HepG2 (cell line): Measurements from ENCODE around the gene COX4I2. TPM values are rescaled to one million over a fixed set of nuclear protein-coding genes. Genes with fewer than 3 reads are reported as not detected.

Source experiments
- HMG20A ChIP-seq: IDR thresholded peaks from 2 replicates; pipeline ENCODE4 v1.6.1; 2016; ENCODE audit warnings: borderline replicate concordance
- HNRNPH1 ChIP-seq: fragments of 200-400 bp; formaldehyde crosslinking; optimal IDR thresholded peaks from 2 replicates; pipeline ENCODE3; 2017; ENCODE audit warnings: mild to moderate bottlenecking, low read depth, low read length
- HNRNPK ChIP-seq: fragments of 200-400 bp; formaldehyde crosslinking; IDR thresholded peaks from 2 replicates; pipeline ENCODE4 v1.6.1; 2018; ENCODE audit warnings: low read length, low read depth, moderate library complexity, mild to moderate bottlenecking; ENCODE audit not compliant: poor library complexity, severe bottlenecking
- HOXA7 ChIP-seq: sonication (generic); formaldehyde crosslinking; IDR thresholded peaks from 2 replicates; pipeline ENCODE4 v1.8.1; 2022; ENCODE audit warnings: mild to moderate bottlenecking, missing genetic modification reagents, moderate library complexity
- MAFK ChIP-seq, 2 experiments: IDR thresholded peaks in 1 of 2; conservative IDR thresholded peaks in 1 of 2; 2 replicates each; pipeline ENCODE4 v1.6.1; 2011; ENCODE audit warnings: improper control_type of control experiment in 2 of 2, low read length in 2 of 2
- MED8 ChIP-seq: sonication (generic); formaldehyde crosslinking; IDR thresholded peaks from 2 replicates; pipeline ENCODE4 v1.8.1; 2023; ENCODE audit warnings: mild to moderate bottlenecking, missing genetic modification reagents; ENCODE audit not compliant: insufficient replicate concordance
- MIXL1 ChIP-seq: IDR thresholded peaks from 2 replicates; pipeline ENCODE4 v1.6.1; 2016
- NBN ChIP-seq: fragments of 450-650 bp; conservative IDR thresholded peaks from 2 replicates; pipeline ENCODE4 v1.6.1; 2017
- NR2F2 ChIP-seq: IDR thresholded peaks from 2 replicates; pipeline ENCODE4 v1.6.1; 2012; ENCODE audit warnings: low read depth, inconsistent platforms, borderline replicate concordance
- RFX3 ChIP-seq: IDR thresholded peaks from 2 replicates; pipeline ENCODE4 v1.6.1; 2016; ENCODE audit warnings: missing biosample characterization, missing genetic modification reagents
- SIN3A ChIP-seq: IDR thresholded peaks from 2 replicates; pipeline ENCODE4 v1.6.1; 2011; ENCODE audit warnings: low read depth, mild to moderate bottlenecking, control low read depth, low read length, borderline replicate concordance
- YEATS2 ChIP-seq: sonication (generic); formaldehyde crosslinking; IDR thresholded peaks from 2 replicates; pipeline ENCODE4 v1.4.0; 2020; ENCODE audit warnings: missing genetic modification reagents, borderline replicate concordance
- ZBTB20 ChIP-seq: sonication (generic); formaldehyde crosslinking; IDR thresholded peaks from 2 replicates; pipeline ENCODE4 v1.8.1; 2023; ENCODE audit warnings: missing genetic modification reagents, low read depth, mild to moderate bottlenecking, borderline replicate concordance
- ZNF546 ChIP-seq: sonication (generic); formaldehyde crosslinking; conservative IDR thresholded peaks from 2 replicates; pipeline ENCODE4 v1.8.1; 2023; ENCODE audit warnings: mild to moderate bottlenecking, missing genetic modification reagents
- ZNF891 ChIP-seq: sonication (generic); formaldehyde crosslinking; IDR thresholded peaks from 2 replicates; pipeline ENCODE4 v1.5.0; 2020; ENCODE audit warnings: mild to moderate bottlenecking, missing genetic modification reagents
- polyA plus RNA-seq, 8 experiments: library from polyadenylated mRNA; depleted of rRNA in 3 of 8; stranded (reverse) in 7 of 8; unstranded in 1 of 8; fragments of >200 nt; fragmentation: Illumina TruSeq in 4 of 8; extraction: Trizol in 4 of 8; gene quantifications; 2 replicates each; pipeline versions ENCODE4 v1.2.1 to v1.2.3, GENCODE V29; 2011 to 2016; ENCODE audit warnings: low read depth in 4 of 8, missing spikeins in 1 of 8, mixed read lengths in 1 of 8; ENCODE audit not compliant: insufficient read depth in 1 of 8
- total RNA-seq, 5 experiments: library from RNA; depleted of rRNA; stranded (reverse); fragments of >200 nt; fragmentation: Illumina TruSeq; extraction: Trizol; gene quantifications; 2 replicates each; pipeline ENCODE4 v1.2.3, GENCODE V29; 2016; ENCODE audit warnings: low read depth in 1 of 5
- TF ChIP-seq, protein P1 (sequence below): sonication (generic); formaldehyde crosslinking; IDR thresholded peaks from 2 replicates; pipeline ENCODE4 v1.8.1; 2023; ENCODE audit warnings: missing genetic modification reagents, mild to moderate bottlenecking, borderline replicate concordance
- TF ChIP-seq, protein P2 (sequence below): sonication (generic); formaldehyde crosslinking; IDR thresholded peaks from 2 replicates; pipeline ENCODE4 v1.8.0; 2022; ENCODE audit warnings: missing genetic modification reagents, mild to moderate bottlenecking, moderate library complexity, borderline replicate concordance
- TF ChIP-seq, protein P3 (sequence below): sonication (generic); formaldehyde crosslinking; IDR thresholded peaks from 2 replicates; pipeline ENCODE4 v1.5.0; 2020; ENCODE audit warnings: mild to moderate bottlenecking, missing genetic modification reagents, borderline replicate concordance

Gene COX4I2
- total and polyA plus RNA-seq, 2 of the 13 experiments (the other 11 are each of a cell fraction or from before 2014, with no cell fraction given) = 1.1 TPM; not detected in 1

DNA sequence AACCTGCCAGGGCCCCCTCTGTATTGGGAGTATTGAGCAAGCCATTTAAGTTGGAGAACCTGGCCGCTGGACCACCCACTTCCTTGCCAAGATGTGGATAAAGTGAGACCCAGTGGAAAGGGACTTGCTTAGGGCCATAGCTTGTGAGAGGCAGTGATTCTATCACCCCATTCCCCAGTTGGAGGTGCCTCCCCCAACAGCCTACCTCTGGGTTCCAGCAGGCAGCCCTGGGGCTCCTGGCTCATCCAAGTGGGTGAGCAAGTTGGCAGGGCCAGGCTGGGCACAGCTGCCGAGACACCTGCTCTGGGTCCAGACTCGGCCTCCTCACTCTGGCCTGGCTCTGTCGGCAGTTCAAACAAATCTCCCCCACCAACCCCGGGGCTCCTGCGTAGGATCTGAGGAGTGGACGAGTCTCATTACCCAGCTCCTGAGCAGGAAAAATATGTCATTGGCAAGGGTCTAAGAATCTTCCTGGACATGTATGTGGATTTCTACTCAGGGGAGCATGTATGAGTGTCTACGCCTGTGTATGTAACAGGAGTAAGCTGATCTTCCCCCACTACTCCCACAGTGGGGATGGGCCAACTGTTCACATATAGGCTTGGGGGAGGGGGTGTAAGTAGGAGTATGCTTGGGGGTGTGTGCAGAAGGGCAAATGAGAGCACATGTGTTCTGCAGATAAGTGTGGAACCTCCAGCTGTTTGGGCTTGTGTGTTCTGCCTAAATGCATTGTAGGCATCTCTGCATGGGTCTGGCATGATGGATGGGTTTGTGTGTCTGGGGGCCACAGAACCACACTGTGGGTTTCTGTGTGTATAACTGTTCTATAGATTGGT is 30.7 kb upstream of the COX4I2 start (continued):
- TF ChIP-seq, protein P1, sequence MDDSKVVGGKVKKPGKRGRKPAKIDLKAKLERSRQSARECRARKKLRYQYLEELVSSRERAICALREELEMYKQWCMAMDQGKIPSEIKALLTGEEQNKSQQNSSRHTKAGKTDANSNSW = no peak
- TF ChIP-seq NBN (no peak), HMG20A (peak; percentile 10), YEATS2 (CRISPR knock-in tag) (0 out of 2 replicates have a peak, but pooled peaks have one; percentile 6), ZNF546 (0 out of 2 replicates have a peak, but pooled peaks have one; percentile 47), ZBTB20 (CRISPR knock-in tag) (peak; percentile 68; the same call in 1 of the 2 replicates), ZNF891 (CRISPR knock-in tag) (peak; percentile 95; the same call in 1 of the 2 replicates), MAFK (conservative IDR thresholded peaks at IDR 0.05 in 1 of 2, IDR thresholded peaks at IDR 0.05 in 1 of 2; ENCODE audit: low read length in 2 of 2) (peak in 1 of 2 experiments; percentile 35; a peak in 1 of 4 replicates), MIXL1 (CRISPR knock-in tag) (peak; percentile 73; the same call in 1 of the 2 replicates), HOXA7 (CRISPR knock-in tag) (no peak), HNRNPK (peak; percentile 49), HNRNPH1 (peak; percentile 98), NR2F2 (no peak), RFX3 (CRISPR knock-in tag) (0 out of 2 replicates have a peak, but pooled peaks have one; percentile 24), MED8 (CRISPR knock-in tag) (peak; percentile 91), SIN3A (peak; percentile 90)
- TF ChIP-seq, protein P2, sequence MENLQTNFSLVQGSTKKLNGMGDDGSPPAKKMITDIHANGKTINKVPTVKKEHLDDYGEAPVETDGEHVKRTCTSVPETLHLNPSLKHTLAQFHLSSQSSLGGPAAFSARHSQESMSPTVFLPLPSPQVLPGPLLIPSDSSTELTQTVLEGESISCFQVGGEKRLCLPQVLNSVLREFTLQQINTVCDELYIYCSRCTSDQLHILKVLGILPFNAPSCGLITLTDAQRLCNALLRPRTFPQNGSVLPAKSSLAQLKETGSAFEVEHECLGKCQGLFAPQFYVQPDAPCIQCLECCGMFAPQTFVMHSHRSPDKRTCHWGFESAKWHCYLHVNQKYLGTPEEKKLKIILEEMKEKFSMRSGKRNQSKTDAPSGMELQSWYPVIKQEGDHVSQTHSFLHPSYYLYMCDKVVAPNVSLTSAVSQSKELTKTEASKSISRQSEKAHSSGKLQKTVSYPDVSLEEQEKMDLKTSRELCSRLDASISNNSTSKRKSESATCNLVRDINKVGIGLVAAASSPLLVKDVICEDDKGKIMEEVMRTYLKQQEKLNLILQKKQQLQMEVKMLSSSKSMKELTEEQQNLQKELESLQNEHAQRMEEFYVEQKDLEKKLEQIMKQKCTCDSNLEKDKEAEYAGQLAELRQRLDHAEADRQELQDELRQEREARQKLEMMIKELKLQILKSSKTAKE (CRISPR knock-in tag) = peak; percentile 87; the same call in 1 of the 2 replicates
- TF ChIP-seq, protein P3, sequence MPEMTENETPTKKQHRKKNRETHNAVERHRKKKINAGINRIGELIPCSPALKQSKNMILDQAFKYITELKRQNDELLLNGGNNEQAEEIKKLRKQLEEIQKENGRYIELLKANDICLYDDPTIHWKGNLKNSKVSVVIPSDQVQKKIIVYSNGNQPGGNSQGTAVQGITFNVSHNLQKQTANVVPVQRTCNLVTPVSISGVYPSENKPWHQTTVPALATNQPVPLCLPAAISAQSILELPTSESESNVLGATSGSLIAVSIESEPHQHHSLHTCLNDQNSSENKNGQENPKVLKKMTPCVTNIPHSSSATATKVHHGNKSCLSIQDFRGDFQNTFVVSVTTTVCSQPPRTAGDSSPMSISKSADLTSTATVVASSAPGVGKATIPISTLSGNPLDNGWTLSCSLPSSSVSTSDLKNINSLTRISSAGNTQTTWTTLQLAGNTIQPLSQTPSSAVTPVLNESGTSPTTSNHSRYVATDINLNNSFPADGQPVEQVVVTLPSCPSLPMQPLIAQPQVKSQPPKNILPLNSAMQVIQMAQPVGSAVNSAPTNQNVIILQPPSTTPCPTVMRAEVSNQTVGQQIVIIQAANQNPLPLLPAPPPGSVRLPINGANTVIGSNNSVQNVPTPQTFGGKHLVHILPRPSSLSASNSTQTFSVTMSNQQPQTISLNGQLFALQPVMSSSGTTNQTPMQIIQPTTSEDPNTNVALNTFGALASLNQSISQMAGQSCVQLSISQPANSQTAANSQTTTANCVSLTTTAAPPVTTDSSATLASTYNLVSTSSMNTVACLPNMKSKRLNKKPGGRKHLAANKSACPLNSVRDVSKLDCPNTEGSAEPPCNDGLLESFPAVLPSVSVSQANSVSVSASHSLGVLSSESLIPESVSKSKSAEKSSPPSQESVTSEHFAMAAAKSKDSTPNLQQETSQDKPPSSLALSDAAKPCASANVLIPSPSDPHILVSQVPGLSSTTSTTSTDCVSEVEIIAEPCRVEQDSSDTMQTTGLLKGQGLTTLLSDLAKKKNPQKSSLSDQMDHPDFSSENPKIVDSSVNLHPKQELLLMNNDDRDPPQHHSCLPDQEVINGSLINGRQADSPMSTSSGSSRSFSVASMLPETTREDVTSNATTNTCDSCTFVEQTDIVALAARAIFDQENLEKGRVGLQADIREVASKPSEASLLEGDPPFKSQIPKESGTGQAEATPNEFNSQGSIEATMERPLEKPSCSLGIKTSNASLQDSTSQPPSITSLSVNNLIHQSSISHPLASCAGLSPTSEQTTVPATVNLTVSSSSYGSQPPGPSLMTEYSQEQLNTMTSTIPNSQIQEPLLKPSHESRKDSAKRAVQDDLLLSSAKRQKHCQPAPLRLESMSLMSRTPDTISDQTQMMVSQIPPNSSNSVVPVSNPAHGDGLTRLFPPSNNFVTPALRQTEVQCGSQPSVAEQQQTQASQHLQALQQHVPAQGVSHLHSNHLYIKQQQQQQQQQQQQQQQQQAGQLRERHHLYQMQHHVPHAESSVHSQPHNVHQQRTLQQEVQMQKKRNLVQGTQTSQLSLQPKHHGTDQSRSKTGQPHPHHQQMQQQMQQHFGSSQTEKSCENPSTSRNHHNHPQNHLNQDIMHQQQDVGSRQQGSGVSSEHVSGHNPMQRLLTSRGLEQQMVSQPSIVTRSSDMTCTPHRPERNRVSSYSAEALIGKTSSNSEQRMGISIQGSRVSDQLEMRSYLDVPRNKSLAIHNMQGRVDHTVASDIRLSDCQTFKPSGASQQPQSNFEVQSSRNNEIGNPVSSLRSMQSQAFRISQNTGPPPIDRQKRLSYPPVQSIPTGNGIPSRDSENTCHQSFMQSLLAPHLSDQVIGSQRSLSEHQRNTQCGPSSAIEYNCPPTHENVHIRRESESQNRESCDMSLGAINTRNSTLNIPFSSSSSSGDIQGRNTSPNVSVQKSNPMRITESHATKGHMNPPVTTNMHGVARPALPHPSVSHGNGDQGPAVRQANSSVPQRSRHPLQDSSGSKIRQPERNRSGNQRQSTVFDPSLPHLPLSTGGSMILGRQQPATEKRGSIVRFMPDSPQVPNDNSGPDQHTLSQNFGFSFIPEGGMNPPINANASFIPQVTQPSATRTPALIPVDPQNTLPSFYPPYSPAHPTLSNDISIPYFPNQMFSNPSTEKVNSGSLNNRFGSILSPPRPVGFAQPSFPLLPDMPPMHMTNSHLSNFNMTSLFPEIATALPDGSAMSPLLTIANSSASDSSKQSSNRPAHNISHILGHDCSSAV = no peak
